ENCODE measurements around the gene ZBTB46. TPM values are rescaled to one million over a fixed set of nuclear protein-coding genes. Genes with fewer than 3 reads are reported as not detected.
"Not testable (repeated sequence)": the region's sequence is repeated elsewhere in the genome, so short reads cannot be mapped to it uniquely, and the experiment has no call there.

The ZBTB46 gene
- 67.1 and 69.7 TPM in 2 replicates for total RNA-seq

GRCh38 chr20:63830841-63831588 lies at the start of gene ZBTB46:
TSS of gene ZBTB46 (minus strand) at chr20:63831264. CDS start at chr20:63790757, 40,507 bp downstream.
- peak in 1 of 2 donors; percentile 65 for DNase-seq (ENCODE audit: low read depth in 2 of 2)

GRCh38 chr20:63878899-63879663 lies 48.0 kb upstream of the ZBTB46 start:
- DNase-seq (ENCODE audit: low read depth in 2 of 2), result no peak

GRCh38 chr20:63877755-63878470 lies 46.8 kb upstream of the ZBTB46 start:
- DNase-seq (ENCODE audit: low read depth in 2 of 2), result no peak

- DNase-seq (ENCODE audit: low read depth in 2 of 2), result no peak
Observed at GRCh38 chr20:63876489-63877036, 45.5 kb upstream of the ZBTB46 start.

GRCh38 chr20:63874241-63874640 lies 43.2 kb upstream of the ZBTB46 start:
- not testable (repeated sequence) for DNase-seq (ENCODE audit: low read depth in 2 of 2)

- DNase-seq (ENCODE audit: low read depth in 2 of 2), result peak; percentile 99
Observed at GRCh38 chr20:63873477-63873971, 42.5 kb upstream of the ZBTB46 start.

- no peak for DNase-seq (ENCODE audit: low read depth in 2 of 2)
Observed at GRCh38 chr20:63868264-63868663, 37.2 kb upstream of the ZBTB46 start.

GRCh38 chr20:63867042-63867441 lies 36.0 kb upstream of the ZBTB46 start:
- DNase-seq (ENCODE audit: low read depth in 2 of 2), result not testable (repeated sequence)

GRCh38 chr20:63864978-63865640 lies 34.0 kb upstream of the ZBTB46 start, which contains the start of gene TPD52L2:
TSS of gene TPD52L2 (plus strand) at chr20:63865270. CDS start at chr20:63865366, 96 bp downstream.
- peak; percentile 98 to 99 for DNase-seq (ENCODE audit: low read depth in 2 of 2)

- DNase-seq (ENCODE audit: low read depth in 2 of 2), result no peak
Observed at GRCh38 chr20:63864545-63864977, 33.5 kb upstream of the ZBTB46 start.

- peak; percentile 70 to 89 for DNase-seq (ENCODE audit: low read depth in 2 of 2)
Observed at GRCh38 chr20:63863798-63864544, 32.9 kb upstream of the ZBTB46 start.

GRCh38 chr20:63863021-63863797 lies 32.1 kb upstream of the ZBTB46 start:
- DNase-seq (ENCODE audit: low read depth in 2 of 2), result no peak

GRCh38 chr20:63861981-63862901 lies 31.2 kb upstream of the ZBTB46 start:
- DNase-seq (ENCODE audit: low read depth in 2 of 2), result no peak

- DNase-seq (ENCODE audit: low read depth in 2 of 2), result no peak
Observed at GRCh38 chr20:63861365-63861934, 30.4 kb upstream of the ZBTB46 start, which contains the start of gene ABHD16B. TSS of gene ABHD16B (plus strand) at chr20:63861498. CDS start at chr20:63861541, 43 bp downstream.

GRCh38 chr20:63860325-63861051 lies 29.4 kb upstream of the ZBTB46 start:
- no peak for DNase-seq (ENCODE audit: low read depth in 2 of 2)

GRCh38 chr20:63859166-63859699 lies 28.2 kb upstream of the ZBTB46 start:
- DNase-seq (ENCODE audit: low read depth in 2 of 2), result no peak

All from dermis microvascular lymphatic vessel endothelial cell (primary cell).